Germinal center (tissue), 1 donor: ENCODE data around the gene PHB1.
A peak's percentile ranks its signal among the peaks of the same experiment; 100 is the strongest.

Experiments
- DNase-seq: peaks from one replicate; pipeline ENCODE4 v3.0.0; 2012; ENCODE audit warnings: mixed read lengths, low spot score

PHB1 gene

DNA sequence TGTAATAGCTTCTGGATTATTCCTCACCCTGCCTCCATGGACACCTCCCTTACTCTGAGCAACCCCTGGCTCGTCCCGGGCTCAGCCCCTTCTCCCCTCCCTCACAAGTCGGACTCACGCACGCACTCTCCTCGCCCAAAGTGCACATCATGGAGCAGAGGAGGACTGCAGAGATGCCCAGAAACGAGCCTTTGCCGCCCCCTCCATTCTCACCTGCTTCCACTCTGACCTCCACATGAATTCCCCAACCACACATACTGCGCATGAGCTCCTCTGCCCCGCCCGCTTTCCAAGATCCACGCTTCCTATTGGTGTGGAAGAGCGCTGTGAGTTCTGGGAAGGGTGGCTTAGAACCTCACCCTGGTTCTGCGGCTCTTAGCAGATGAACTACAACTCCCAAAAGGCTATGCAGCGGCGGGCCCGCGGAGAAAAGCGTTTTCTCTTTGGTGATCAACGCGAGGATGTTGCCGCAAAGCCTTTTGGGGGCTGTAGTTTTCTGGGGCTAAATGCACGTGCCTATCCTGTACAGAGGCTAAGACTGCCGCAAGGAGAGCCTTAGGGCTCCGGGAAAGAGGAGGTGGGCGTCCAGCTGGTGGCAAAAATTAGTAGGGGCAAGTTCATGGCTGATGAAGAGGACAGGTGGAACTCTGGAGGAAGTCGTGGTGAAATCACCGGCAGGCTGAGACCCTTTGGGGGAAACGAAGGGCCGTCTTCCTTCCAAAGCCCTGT is at the start of gene PHB1:
Gene PHB1 (minus strand): TSS at position 261 of the 729 bp plus-strand sequence. CDS start 1,618 bp downstream, outside the sequence.
- peak; percentile 95 for DNase-seq

DNA sequence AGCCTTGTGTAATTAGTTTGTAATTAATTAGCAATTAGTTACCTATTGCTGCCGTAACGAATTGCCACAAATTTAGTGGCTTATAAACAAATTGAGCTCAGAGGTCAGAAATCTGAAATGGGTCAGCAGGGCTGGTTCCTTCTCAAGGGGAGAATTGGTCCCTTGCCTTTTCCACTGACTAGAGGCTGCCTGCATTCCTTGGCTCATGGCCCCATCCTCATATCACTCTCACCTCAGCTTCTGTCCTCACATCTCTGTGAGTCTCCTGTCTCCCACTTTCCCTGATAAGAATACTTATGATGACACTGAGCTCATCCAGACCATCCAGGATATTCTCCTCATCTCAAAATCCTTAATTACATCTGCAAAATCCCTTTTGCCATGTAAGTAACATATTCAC is 49.4 kb upstream of the PHB1 start:
- no peak for DNase-seq

DNA sequence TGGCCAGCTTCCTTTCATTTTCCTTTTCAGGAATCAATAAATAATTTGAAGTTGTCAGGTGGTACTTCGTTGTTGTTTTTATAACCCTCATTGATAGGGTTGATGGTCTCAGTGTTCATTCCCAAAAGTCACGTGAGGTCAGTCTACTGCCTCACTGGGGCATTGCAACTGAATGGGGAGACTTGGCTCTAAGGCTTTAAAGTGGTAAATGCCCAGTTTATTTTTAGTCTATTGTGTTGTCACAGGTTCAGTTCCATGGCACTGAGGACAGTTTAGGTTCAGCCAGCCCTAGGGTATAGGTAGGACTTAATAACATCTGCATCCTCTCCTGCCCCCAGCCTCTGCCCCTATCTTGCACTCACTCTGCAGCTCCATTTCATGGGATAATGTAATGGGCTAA is 46.9 kb upstream of the PHB1 start:
- no peak for DNase-seq

DNA sequence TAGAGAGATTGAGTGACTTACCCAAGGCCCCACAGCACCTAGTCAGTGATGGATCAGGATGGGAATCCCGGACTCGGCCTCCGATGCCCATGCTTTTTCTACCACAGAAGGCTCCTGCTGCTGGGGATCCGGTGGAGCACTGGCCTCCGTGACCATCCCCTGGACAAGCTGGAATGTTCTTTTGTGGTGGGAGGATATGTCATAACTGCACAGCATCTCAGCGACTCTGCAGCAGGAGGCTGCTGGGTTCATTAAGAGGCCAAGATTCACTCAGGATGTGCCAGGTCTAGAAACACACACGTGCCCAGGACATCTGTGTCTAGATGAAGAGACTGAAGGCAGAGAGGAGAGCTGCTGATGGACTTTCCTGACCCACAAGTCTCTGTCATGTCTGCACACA is 45.7 kb upstream of the PHB1 start:
- no peak for DNase-seq

DNA sequence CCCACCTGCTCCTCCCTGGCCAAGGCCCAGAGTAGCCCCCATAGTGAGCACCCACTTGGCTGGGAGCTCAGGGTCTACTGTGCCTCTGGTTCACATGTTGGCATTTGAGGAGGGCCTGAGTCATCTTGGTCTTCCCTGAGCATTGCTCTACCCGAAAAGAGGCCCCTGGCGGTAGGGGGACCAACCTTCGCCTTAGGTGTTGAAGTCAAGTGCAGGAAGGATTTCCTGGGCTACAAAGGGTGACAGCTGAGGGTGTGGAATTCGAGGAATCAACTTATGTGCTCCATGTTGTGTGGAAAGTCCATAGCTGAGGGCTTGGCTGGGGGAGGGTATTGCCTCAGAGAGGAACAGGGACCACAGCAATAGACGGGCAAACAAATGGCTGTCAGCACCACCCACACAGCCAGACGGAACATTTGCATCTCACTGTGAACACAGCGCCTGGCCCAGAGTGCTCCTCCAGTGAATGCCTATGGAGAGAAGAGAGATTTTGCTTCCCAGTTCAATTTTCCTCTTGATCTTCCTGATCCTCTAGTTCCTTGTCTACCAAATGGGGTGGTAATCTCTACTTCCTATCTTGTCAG is 44.8 kb upstream of the PHB1 start:
- no peak for DNase-seq

DNA sequence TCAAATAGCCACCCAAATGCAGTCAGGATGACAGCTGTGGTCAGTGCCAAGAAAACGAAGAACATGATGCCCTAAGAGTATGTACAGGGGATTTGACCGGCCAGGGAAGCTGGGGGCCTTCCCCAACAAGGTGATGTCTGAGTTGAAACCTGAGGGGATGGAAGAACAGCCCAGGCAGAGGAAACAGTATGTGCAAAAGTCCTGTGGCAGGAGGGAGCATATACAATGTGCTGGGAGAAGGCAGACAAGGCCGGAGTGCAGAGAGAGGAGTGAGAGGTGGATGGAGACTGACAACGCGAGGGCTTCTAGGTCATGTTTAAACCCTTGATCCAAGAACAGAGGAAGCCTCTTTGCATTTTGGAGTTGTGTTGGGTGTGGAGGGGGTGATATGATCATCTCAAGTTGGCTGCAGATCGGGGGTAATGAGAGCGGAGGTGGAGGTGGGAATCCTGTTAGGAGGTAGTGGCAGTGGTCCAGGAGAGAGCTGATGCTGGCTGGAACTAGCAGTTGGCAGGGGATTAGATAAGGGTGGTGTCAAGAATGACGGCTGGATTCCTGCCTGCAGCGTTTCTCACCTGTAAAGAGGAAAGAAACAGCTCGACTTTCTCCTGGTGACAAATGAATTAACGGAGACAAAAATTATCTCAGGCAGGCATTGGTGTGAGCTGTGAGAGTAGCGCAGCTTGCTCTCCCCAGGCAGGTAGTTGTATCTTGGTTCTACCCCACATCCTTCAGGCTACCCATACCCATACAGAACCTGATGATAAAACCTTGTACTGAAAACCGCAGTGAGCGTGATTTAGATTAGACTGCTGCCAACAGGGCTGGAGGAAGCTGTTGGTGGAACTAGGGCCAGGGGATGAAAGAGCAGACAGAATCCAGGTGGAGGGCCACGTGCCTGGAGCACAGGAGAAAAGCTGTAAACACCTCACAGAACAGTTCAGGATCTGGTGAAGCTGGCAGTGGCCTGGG is 43.2 kb upstream of the PHB1 start:
- DNase-seq, result no peak

DNA sequence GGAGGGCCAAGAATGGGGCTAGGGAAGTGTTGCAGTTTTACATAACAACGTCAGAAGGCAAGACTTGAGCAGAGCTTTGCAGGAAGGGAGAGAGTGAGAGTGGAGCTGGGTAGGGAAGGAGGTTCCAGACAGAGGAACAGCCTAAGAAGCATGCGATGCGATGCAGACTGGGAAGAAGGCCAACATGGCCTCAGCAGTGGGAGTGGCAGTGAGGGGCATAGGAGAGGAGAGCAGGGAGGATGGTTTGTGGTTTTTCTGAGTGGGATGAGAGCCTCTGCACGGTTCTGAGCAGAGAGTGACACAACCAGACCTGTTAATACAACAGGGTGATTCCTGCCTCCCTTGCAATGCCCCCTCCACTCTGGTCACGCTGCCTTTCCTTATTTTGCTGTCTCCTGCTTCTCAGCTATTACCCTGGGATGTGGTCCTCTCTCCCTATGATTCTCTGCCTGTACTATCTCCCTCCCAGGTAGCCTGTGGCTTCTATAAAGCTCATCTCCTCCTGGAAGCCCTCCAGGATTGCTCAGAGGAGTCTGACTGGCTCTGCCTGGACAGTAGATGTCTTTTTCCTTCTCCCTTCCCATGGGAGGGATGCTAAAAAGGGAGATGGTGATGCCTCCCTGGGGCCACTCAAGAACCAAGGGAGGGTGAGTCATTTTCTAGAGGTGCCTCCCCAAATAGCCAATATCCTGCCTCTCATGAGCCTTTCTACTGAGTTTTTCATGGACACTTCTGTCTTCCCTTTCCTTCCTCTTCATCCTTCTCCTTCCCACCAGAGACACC is 41.7 kb upstream of the PHB1 start:
- no peak for DNase-seq

DNA sequence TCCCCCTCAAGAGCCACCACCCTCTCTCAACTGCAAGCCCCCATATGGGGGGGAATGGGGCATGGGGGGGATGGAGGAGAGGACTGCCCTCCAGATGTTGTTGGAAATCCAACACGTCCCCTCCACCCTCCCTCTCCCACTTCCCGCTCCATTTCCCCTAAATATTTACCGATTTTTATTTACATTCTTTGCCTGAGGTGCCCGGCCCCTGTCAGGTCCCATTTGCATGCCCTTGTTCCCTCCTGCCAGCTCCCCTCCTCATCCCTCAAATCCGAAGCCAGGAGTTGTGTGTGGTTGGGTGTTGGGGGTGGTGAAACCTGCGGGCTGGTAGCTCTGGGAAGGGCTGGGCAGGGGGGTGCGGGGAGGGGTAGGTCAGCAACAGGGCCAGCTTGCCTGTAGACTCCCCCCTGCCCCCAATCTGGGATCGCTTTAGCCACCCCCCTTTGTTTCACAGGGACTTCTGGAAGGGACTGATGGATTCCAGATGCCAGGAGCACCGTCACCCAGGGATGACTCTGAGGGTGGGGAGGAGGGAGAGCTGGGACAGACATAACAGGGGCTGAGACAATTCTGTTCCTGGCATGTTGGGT is 40.7 kb upstream of the PHB1 start:
- no peak for DNase-seq

DNA sequence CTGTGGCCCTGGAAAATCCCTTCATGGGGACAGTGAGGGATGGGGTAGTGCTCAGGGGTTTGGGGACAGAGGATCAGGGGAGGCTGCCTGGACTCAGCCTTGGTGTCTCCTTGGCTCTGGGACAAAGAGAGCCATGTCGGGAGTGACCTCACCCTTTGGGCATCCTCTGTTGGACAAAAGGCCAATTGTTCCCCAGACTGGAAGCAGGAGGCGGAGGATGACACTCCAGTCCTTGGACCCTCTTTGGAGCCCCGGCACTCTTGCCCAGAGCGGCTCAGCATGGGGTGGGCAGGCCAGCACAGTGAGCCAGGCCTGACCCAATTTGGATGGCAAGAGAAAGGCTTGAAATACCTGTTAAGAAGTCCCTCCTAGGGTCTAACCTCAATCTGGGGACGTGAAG is 39.4 kb upstream of the PHB1 start:
- no peak for DNase-seq

DNA sequence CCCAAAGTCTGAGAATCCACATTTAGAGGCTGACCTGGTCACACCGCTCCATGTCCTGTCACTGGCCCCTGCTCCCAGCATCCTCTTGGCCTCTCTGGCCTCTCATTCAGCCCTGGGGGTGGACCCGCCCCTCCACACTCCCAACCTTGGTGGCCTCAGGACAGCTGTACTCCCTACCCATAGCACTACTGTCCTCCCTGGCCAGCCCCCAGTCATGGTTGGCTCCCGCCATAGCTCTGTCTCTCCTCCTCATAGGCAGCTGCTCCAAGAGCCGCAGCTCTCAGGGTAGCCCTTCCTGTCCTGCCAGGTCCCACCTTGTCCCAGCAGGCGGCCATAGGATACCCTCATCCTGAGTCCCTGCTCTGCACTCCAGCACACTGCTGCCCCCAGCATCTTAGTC is 38.0 kb upstream of the PHB1 start:
- DNase-seq, result no peak

DNA sequence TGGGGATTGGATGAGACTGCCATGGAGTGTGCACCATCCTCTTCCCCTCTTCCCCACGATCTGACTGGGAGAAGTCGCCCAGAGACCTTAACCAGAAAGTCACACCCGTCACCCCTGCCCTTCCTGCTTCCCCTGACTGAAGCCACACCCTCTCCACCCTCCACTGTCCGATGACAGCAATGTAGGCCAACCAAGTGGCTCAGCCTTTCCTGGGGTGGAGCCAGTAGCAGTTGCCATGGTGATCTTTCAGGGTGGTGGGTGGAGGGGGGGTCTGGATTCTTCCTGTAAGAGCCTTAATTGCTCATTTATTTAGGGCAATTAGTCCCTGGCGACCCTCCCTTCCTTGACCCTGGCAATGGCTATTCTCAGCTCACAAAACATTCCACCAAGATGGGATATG is 37.5 kb upstream of the PHB1 start:
- no peak for DNase-seq

DNA sequence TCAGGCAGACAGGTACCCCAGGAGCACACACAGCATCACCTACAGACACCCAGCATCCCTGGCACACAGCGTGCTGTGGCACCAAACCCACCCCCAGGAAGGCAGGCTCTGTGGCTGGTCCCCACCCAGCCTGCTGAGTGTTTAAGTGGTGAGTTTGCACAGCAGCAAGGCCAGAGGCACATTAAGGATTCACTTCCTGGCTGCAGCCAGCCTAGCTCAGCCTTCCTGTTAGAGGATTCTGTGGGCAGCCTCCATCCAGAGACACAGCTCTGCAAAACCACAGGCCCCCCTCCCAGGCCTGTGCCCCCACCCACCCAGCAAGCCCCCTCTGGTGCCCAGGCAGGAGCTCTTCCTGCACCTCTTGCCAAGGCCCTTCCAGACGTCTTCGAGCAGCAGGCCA is 36.1 kb upstream of the PHB1 start:
- DNase-seq, result no peak

DNA sequence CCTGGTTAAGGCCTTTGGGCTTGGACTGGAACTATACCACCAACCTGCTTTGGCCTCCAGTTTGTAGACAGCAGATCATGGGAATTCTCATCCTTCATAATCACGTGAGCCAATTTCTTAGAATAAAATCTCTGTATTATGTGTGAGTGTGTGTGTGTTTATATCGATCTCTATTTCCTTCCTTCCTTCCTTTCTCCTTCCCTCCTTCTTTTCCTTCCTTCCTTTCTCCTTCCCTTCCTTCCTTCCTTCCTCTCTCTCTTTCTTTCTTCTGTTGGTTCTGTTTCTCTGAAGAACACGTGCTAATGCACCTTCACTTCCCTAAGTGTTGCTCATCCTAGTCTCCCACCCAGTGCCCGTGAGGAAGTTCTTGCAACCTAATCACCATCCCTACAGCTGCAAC is 35.5 kb upstream of the PHB1 start:
- no peak for DNase-seq

DNA sequence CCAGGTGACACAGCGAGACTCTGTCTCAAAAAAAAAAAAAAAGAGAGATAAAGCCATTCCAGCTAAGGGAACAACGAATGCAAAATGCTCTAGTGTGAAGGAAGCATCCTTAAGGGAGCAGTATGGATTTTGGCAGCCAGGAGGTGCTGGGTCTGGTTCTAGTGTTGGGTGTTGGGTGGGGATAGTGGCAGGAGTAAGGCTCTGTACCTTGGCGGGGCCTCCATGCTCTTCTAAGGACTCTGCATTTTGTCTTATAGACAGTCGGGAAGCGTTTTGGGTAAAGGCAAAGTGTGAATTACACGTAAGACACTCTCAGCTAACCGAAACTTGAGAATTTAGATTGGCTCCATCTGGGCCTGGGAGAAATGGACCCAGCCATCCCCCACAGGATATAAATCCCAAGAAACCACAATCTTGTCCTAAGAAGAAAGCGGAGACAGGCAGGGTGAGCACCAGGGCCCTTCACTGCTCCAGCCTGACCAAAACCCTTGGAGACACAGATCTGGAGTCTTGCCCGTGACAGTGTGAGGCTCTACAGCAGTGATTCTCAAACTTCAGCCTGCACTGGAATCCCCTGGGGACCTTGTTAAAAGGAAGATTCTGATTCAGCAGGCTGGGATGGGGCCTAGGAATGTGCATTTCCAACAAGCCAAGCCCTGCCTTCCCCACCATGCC is 33.1 kb upstream of the PHB1 start:
- DNase-seq, result no peak

DNA sequence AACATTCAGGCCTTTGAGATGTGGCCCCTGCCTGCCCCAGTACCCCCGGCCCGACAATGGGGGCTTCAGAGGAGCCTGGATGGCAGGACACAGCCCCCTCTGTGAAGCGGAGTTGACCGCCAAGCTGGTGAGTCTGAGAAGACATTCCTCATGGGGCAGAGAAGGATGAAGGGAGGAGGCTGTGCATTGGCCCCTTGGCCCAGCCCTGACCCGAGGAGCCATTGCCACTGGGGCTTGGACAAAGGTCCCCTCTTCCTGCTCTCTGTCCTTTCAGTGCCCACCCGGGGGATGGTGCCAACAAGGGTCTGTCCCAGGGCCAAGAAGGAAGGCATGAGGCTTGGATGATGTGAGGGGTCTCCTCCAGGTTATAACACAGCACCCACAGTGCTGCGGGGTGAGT is 30.9 kb upstream of the PHB1 start:
- DNase-seq, result no peak

DNA sequence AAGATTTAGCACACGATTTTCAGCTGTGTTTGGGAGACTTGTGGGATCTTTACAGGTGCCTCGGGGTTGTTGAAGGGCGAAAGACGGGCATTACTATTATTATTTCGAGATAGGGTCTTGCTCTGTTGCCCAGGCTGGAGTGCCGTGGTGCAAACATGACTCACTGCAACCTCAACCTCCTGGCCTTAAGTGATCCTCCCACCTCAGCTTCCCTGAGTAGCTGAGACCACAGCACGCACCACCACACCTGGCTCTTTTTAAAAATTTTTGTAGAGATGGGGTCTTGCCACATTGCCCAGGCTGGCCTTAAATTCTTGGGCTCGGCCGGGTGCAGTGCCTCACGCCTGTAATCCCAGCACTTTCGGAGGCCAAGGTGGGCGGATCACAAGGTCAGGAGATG is 29.7 kb upstream of the PHB1 start:
- no peak for DNase-seq

DNA sequence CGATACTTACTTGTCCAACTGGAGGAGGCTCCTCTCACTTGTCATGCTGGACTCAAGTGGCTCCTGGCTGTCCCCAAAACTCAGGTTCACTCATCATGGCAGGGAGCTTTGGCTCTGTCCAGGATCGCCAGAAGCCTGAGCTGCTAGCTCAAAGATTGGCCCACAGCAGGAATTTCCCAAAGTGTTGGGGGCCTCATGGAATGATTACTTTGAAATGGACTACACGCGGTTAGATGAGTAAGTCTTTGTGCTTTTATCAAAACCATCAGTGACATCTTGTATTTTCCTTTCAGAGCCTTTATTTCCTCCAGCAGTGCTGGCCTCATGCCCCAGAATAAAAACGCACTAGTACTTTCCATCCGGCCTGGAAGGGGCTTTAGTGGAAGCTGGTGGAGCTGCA is 29.2 kb upstream of the PHB1 start:
- DNase-seq, result no peak

DNA sequence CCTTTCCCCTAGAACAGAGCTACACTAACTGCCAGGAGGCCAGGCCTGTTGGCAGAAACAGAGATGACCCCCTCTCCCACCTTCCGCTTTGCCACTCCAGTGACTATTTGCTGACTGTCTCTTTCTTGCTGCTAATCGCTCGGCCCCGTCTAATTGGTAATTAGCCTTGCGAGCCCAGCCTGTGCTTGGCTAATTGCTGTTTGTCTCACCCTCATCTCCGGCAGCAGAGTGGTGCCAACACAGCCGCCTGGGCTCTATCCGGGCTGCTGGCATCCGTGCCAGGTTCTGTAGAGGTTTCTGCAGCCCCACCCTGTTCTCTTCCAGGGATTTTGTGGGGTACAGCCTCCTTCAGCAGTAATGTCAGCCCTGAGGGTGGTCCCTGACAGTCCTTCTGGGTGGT is 27.4 kb upstream of the PHB1 start:
- no peak for DNase-seq

DNA sequence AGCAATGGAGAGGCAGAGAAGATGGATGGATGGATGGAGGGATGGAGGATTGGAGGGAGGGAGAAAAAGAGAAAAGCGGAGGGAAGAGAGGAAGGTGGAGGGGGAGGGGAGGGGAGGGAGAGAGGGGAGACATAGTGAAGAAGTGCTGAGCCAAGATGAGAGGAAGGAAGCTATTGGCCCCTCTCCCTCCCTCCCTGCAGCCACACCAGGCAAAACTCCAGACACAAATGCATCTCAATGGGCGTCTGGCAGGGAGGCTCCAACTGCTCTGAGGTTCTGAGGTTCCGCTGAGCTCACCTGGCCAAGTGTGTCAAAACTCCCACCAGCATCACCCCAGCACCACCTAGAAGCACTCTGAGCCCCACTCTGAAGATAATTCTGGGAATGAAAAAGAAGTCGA is 26.9 kb upstream of the PHB1 start:
- DNase-seq, result no peak

DNA sequence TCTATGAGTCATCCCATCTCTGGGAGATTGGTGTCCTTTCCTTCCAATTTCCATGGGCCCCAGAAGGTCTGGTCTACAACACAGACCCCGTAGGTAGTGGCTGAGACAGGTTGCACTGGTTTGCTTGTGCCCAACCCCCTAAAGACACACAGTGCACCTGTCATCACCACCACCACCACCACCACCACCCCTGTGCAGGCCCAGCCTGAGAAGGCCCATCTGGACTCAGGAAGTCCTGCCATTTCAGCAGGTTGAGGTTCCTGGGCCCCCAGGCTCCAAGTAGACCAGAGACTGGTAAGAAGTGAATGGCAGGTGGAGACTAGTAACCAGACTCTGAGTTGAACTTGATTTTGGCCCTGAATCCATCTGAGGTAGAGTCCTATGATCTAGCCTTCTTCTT is 25.9 kb upstream of the PHB1 start:
- DNase-seq, result no peak
